Jurkat, Clone E6-1 (cell line): Measurements from ENCODE around the gene TENM4.

ENCODE experiments used
- DNase-seq: peaks from one replicate; pipeline ENCODE4 v3.0.0-alpha.2; 2011; ENCODE audit warnings: low read depth, low spot score
- H3K4me3 ChIP-seq: 2 replicates; pipeline ENCODE4 v1.5.1; 2011; ENCODE audit warnings: mild to moderate bottlenecking, low read length, control low read depth, moderate library complexity

Gene TENM4

DNA sequence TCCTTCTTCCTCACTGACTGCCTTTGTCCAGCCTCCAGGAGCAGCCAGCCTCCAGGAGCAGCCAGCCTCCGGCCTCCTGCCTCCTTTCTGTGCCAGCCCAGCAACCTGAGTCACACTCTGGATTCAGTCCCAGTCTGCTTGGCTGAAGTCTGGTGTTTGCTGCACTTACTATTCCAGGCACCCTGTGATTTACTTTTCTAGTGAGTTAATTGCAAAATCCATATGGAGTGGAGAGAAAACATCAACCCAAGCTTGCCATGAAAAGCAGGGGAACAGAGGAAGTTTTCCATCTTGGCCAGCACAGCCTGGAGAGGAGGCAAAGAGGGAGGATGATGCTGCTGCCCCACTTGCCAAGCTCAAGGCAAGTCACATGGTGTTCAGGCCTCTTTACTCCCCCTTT, 400.5 kb downstream of the TENM4 start:
- H3K4me3 ChIP-seq: no peak overlapping the region
- no peak for DNase-seq

DNA sequence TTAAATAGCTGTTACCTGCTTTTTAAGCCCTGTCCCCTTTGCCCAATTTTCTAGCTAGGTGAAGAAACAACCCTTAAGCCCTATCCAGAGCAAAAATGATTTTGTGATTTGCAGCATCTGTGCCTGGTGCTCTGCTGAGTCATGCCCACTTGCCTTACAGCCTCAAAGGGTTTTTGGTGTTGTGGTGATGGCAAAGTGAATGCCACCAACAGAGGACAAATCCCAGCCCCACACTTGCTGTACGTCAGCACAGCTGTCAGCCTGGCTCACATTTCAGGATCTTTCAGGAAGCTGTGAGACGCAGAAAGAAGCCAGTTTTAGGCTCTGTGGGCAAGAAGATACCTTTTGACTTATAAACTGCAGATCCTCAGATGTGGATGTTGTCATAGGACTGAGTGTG, 401.7 kb downstream of the TENM4 start:
- DNase-seq: no peak
- H3K4me3 ChIP-seq: no peak overlapping the region

DNA sequence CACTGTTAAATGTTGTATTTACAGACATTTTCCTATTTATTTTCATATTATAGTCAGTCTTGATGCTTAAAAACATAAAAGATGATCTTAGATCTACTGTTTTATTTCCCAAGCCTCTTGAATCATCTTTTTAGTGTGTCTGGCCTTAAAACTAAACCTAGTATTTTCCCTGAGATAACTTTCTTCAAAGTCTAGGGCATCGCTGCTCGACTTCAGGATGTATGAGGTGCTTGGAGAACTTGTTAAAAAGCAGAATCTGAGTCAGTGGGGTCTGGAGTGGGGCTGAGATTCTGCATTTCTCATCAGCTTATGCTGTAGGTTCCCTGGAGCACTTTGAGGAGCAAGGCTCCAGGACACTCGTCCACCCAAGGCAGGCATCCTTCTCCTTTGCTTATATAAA, 404.9 kb downstream of the TENM4 start:
- no peak overlapping the region for H3K4me3 ChIP-seq
- no peak for DNase-seq

DNA sequence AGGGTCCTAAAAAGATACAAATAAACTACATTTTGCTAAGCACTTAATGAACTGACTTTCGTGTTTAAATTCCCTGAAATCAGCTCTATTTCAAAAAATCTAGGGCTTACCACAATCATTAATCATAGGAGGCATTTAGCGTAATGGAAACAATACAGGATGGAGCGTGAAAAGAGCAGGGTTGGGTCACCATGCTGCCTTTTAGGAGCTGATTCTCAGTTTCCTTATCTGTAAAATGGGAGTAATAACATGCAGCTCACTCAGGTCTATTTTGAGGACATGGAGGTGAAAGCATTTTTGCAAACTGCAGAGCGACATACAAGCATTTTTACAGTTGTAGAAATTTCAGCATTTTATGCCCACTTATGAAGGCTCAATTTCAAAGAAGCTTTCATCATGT, 407.0 kb downstream of the TENM4 start:
- H3K4me3 ChIP-seq: no peak overlapping the region
- DNase-seq: no peak

DNA sequence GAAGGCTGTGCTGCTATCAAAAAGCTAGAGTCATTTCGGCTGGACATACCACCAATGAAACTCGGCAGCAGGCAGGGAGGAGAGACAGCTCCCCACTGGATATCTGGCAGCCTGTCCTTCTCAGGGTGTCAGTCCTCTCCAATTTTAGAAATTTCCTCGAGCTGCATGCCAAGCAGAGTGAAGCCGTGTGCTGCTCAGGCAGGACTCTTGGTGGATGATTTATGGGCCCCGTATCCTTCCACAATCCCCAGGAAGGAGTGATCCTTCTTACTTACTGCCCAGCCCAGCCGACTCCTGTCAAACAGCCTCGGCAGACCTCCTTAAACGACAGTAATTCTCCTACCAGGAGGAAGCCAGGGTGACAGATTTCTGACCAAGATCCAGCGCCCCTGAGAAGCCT, 410.4 kb downstream of the TENM4 start:
- DNase-seq: no peak

DNA sequence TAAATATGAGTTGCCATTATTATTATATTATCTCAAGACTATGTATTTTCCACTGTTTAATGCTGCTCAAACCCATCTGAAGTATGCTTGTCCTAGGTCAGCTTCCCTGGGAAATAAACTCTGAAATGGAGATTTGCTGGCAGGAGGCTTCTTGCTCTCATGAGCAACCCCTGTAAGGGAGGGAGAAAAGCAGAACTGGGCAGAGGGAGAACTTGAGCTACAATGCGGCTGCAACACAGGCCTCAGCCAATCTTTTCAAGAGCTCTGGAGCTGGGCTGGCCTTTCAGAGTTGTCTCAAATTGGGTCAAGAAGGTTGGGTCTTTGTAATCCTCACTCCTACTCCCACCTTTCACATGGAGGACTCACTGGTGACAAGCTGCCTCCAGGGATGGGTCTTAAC, 412.6 kb downstream of the TENM4 start:
- no peak for DNase-seq
- H3K4me3 ChIP-seq: no peak overlapping the region

More for the DNA sequence above, 410.4 kb downstream of the TENM4 start:
- no peak overlapping the region for H3K4me3 ChIP-seq

DNA sequence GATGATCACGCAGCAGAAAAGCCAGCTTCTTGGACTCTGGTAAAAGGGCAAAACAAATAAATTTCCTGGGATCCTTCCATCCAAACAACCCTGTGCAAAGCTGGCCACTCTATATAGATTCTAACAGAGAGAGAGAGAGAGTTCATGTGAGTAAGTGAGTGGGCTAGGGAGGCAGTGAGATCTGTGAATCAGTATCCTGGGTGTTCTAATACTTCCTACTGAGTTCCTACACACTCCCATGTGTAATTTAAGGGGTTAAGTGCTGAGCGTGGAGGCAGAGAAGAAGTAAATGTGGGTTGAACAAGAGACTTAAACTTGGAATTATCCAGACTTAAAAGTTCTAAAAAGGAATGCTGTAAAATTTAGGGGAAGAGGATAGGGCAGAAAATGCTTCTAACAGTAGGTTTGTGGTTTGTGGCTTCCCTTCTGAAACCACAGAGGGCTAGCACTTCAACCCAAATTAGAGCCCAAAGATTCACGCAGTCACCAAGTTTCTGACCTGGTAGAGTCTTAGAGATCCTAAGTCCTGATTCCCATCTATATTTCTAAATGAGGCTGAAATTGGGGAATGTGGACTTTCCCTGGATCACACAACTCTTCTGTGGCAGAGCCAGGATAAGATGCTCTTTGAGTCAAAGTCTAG, 413.9 kb downstream of the TENM4 start:
- H3K4me3 ChIP-seq: no peak overlapping the region
- no peak for DNase-seq

DNA sequence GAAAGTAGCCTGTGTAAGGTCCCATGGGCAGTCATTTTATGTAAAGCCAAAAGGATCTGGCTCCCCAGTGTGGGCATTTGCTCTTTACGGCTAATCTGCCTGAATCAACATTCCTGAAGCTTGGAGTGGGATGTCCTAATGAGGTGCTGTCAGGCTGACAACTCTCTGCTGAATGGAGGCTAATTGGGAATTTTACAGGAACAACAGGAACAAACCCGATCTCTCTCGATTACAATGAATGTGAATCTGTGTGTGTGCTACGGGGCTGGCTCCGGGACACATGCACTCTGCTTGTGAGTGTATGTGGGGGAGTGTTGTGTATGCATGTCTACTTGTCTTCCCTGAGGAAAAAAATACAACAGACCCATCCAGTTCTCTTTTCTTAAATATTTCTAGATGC, 415.2 kb downstream of the TENM4 start:
- H3K4me3 ChIP-seq: no peak overlapping the region
- no peak for DNase-seq

DNA sequence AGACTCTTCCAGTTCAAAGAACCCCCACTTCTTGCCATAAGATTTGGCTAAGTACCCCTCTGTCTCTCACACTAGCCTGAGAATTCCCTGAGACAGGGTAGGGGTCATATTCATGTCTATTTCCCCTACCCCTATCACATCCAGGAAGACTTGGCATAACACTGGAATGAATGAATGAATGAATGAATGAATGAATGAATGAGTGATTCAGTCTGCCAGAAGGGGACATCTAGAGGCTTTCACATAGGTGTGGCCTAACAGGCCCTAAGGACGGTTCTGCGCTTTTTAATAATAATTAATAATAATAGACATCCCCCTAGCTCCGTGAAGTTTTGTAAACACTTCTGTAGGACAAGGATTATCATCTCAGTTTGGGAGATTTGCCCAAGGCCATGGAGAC, 415.7 kb downstream of the TENM4 start:
- no peak for DNase-seq
- no peak overlapping the region for H3K4me3 ChIP-seq

DNA sequence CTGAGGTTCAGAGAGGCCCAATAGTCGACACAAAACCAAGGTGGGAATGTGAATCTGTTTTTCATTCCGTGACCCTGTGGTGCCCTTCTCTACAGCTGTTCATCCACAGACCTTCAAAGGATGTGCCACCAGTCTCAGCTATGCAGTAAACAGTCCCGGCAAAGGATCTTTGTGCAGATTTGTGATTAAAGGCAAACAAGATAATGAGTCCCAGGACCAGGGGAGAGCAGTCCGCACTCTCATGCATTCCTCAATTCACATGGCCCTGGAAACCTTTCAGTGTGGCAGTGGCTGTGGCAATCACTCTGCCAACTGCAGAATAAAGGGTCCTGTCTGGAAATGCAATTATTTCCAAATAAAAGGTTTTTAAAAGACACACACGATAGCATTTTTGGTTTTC, 418.6 kb downstream of the TENM4 start:
- no peak for DNase-seq
- no peak overlapping the region for H3K4me3 ChIP-seq

DNA sequence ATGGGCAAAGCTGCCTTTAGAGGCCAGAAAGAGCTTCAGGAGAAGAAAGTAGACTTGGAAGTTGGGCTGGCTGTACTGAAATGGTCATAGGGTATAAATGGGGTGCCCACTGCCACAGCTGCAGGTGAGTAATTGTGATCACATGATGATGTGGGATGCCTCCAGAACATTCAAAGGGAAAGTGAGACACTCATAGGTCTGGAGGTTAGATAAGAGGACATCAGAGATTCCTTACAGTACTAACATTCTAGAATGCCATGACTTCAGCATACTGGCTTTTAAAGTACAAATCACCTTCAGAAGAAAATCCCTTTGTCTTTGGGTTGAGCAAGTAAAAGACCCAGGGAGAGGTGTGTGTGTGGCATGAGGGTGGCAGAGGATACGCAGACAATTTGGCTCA, 419.2 kb downstream of the TENM4 start:
- DNase-seq: no peak
- H3K4me3 ChIP-seq: no peak overlapping the region

DNA sequence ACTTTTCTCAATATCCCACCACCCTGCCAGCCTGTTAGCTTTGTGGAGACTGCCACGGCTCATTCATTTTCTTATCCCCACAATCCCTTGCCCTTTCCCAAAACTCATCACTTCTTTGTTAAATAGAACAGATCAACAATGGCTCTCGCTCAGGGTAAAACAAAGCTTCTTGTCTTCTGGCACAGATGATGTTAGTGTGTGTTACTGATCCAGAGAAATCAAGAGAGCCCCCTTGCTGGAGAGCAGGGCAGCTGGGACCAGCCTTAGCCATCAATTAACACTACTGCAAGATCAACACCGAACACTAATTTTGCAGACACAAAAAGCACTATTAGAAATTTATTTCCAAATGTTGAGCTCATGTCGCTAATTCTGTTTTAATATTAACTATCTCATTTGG, 420.9 kb downstream of the TENM4 start:
- no peak for DNase-seq
- no peak overlapping the region for H3K4me3 ChIP-seq

DNA sequence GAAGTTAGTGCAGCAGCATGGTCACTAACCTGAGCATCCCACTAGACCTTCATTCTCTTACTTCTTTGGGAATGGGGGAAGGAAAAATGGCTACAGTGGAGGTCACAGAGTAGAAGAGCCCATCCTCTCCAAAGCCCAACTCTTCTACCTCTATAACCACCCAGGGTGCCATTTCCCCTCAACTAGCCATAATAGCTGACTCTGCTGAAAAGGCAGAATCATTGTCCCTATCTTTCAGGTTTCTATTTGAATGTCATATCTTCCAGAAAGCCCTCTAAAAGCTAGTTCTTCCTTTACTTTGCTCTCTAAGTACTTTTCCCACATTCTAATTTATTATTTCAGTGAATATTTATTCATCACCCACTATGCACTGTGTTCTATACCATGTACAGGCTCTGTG, 421.6 kb downstream of the TENM4 start:
- no peak overlapping the region for H3K4me3 ChIP-seq
- no peak for DNase-seq

DNA sequence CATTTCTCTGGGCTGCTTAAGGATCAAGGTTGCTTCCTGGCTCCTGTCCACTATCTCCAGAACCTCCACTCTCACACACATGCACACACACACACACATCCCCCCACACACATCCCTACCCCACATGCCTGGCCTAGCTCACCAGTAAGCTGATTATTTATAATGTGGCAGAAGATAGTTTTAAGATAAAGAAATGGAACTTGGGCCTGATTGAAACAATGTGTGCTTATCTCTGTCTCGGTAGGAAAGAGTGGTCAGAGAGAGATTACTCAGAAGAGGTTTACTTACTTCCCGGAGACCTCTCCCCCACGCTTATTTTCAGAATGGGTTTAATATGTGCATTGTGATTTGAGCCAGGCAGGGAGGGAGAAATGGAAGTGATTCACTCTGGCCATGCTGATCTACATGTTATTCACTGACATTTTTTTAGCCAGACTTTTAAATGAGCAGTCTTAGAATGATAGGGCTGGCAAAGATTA, 422.4 kb downstream of the TENM4 start:
- no peak for DNase-seq
- no peak overlapping the region for H3K4me3 ChIP-seq

DNA sequence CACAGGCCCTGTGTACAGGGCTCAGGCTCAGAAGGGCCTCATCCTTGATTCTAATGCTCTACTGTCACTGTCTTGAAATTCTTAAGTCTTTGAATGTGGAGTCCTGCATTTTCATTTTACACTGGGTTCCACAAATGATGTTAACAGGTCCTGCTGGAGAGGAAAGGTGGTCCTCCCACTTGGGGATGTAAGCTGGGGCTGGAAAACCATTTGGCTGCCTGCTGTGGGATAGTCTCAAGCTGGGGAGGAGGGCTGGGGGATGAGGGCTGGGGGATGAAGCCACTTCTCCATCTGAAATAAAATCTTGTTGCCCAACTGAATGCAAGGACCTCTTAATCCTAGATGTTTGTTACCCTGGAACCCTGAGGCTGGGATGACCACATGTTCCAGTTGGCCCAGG, 423.0 kb downstream of the TENM4 start:
- H3K4me3 ChIP-seq: no peak overlapping the region
- DNase-seq: no peak

DNA sequence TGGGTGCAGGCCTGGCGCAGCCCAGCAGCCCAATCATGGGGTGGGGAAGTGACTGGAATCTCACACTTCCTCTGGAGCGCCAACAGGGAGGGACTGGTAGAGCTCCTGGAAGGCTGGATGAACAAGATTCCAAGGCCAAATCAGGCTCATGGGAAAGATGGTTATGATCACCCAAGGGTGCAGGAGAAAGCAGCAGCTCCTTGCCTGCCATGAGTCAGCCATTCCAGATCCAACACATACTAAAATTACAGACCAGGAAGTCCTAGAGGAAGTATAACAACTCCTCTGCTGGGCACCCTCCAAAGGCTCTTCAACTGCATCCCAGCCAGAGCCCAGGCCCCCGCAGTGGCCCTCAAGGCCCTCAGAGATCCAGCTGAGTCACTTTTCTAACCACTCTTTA, 427.3 kb downstream of the TENM4 start:
- H3K4me3 ChIP-seq: no peak overlapping the region
- no peak for DNase-seq

DNA sequence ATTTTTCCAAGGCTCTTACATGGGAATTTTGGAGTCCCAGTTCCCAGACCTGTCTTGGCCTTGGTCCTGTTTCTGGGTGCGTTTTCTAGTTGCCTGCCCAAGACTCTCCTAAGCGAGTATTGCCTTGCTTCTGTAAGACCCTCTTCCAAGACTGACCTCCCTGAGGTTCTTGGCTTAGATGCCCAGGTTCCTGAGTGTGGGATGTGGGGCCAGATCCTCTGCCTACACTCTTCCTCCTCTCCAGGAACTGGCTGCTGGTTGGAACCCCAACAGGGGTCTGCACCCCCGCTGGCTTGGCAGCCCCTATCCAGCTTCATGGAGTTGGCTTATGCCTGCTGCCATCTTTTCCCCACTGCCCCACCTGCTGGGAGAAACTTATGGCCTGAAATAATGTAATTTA, 429.5 kb downstream of the TENM4 start:
- no peak for DNase-seq
- no peak overlapping the region for H3K4me3 ChIP-seq

DNA sequence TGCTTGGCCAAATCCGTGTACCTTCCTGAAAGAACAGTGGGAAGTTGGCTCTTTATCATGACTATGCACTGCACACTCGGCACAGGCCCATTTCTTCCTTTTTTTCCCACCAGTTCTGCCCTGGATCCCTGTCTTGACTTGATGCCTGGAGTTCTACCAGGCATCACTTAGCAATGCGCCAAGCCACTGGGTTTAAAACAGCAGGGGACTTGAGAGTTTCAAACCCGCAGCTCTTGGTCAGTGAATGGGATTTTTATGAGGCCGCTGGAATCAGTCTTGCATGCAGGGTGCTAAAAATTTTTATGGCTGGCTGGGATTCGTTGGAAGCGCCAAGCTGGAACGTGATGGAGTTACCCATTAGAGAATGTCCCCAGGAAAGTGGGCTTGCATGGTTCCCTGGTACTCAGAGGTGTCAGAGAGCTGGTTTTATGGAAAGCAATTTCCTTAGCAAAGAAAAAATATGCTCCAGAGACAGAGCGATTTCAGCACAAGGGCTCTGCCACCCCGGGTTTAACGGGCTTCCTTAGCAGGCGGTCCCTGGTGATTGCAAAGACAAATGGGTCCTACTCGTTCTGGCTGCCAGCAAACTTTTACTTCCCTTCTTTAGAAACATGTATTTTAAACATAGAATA, 432.9 kb downstream of the TENM4 start:
- H3K4me3 ChIP-seq: no peak overlapping the region
- DNase-seq: no peak

DNA sequence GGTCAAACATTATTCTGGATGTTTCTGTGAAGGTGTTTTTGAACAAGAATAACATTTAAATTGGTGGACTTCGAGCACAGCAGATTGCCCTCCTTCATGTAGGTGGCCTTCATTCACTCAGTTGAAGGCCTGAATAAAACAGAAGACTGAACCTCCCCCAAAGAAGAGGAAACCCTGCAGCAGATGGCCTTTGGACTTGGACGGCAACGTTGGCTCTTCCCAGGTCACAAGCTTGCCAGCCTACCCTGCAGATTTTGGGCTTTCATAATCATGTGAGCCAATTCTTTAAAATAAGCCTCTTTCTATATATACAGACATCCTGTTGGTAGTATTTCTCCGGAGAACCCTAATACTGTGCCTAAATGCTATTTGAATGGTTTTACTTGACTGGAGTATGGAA, 434.0 kb downstream of the TENM4 start:
- no peak overlapping the region for H3K4me3 ChIP-seq
- DNase-seq: no peak

DNA sequence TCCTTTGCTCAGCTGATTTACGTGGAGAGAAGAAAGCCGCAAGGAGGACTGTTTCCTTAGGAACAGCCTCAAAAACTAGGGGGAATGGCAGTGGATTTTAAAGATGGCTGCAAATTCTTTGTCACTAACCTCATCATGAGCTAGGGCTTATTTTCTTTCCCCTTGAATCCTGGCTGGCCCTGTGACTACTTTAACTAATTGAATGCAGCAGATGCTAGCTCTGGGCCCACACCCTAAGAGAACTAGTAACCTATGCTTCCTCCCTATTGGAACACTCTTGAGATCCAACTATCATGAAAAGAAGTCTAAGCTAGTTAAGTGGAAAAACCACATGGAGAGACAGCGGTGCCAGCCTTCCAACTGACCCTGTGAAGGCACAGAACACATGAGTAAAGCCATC, 444.8 kb downstream of the TENM4 start:
- no peak for DNase-seq

DNA sequence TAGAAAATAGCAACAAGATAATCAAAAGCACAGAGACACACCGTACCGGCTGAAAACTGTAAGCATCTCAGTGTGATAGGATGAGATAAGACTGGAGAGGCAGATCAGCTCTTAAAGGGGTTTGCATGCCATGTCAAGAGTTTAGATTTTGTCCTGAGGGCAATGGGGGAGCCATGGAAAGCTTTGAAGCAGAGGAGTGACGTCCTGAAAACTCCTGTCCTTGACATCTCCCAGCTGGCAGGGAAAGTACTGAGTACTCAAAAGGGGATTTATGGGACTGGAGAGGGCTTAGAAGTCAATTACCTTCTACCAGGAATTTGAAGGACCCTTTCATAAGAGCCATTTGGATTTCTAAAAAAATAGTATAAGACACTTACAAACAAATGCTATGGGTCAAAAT, 445.7 kb downstream of the TENM4 start:
- no peak for DNase-seq

More for the DNA sequence above, 444.8 kb downstream of the TENM4 start:
- no peak overlapping the region for H3K4me3 ChIP-seq

More for the DNA sequence above, 445.7 kb downstream of the TENM4 start:
- H3K4me3 ChIP-seq: no peak overlapping the region
